Measurements from ENCODE around the gene CRYGC.
A peak's percentile ranks its signal among the peaks of the same experiment; 100 is the strongest.

CRYGC gene, protein sequence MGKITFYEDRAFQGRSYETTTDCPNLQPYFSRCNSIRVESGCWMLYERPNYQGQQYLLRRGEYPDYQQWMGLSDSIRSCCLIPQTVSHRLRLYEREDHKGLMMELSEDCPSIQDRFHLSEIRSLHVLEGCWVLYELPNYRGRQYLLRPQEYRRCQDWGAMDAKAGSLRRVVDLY

GRCh38 chr2:208129744-208130711 lies at the start of gene CRYGC:
Gene CRYGC, minus strand, starts transcription at chr2:208129828. Its CDS starts 36 bp downstream, at chr2:208129792.
- DNase-seq (ENCODE audit: low read depth): no peak

GRCh38 chr2:208179028-208179609 lies 49.5 kb upstream of the CRYGC start:
- H3K4me3 ChIP-seq (ENCODE audit: low read depth, low read length): no peak overlapping the region
- no peak for DNase-seq (ENCODE audit: low read depth)
- no peak for TF ChIP-seq CTCF (IDR thresholded peaks at IDR 0.05; ENCODE audit: low read depth, low read length, missing control alignments)

More at GRCh38 chr2:208129744-208130711, at the start of gene CRYGC:
- no peak for TF ChIP-seq CTCF (IDR thresholded peaks at IDR 0.05; ENCODE audit: low read depth, low read length, missing control alignments)
- H3K4me3 ChIP-seq (ENCODE audit: low read depth, low read length): no peak within 1 kb of the TSS

DNA sequence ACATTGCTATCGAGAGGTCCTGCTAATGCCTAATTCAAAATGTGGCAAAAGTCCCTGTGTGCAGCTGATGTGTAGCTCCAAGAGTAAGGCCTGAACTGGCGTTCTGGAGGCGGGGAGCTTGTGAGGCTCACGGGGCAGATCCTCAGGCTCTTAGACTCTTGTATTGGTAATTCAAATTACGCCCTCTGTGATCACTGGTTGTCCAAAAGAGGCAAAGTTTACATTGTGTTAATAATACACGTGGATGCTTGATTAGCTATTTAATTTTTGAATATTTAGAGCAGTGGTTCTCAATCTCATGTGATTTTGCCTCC lies 46.2 kb upstream of the CRYGC start:
- no peak overlapping the region for H3K4me3 ChIP-seq (ENCODE audit: low read depth, low read length)
- DNase-seq (ENCODE audit: low read depth): no peak
- TF ChIP-seq CTCF (IDR thresholded peaks at IDR 0.05; ENCODE audit: low read depth, low read length, missing control alignments): no peak

- peak; percentile 90 for TF ChIP-seq CTCF (IDR thresholded peaks at IDR 0.05; ENCODE audit: low read depth, low read length, missing control alignments)
- peak; percentile 22 for DNase-seq (ENCODE audit: low read depth)
- H3K4me3 ChIP-seq (ENCODE audit: low read depth, low read length): no peak overlapping the region
Measured at GRCh38 chr2:208175069-208175839, 45.6 kb upstream of the CRYGC start.

- no peak overlapping the region for H3K4me3 ChIP-seq (ENCODE audit: low read depth, low read length)
- no peak for TF ChIP-seq CTCF (IDR thresholded peaks at IDR 0.05; ENCODE audit: low read depth, low read length, missing control alignments)
- no peak for DNase-seq (ENCODE audit: low read depth)
Measured at GRCh38 chr2:208174144-208174543, 44.5 kb upstream of the CRYGC start.

GRCh38 chr2:208172125-208172524 lies 42.5 kb upstream of the CRYGC start:
- no peak overlapping the region for H3K4me3 ChIP-seq (ENCODE audit: low read depth, low read length)
- no peak for DNase-seq (ENCODE audit: low read depth)
- no peak for TF ChIP-seq CTCF (IDR thresholded peaks at IDR 0.05; ENCODE audit: low read depth, low read length, missing control alignments)

Data from GM12864 (cell line).